Measurements from ENCODE around the gene SLC8A1. TPM values are rescaled to one million over a fixed set of nuclear protein-coding genes. Genes with fewer than 3 reads are reported as not detected.
A peak's percentile ranks its signal among the peaks of the same experiment; 100 is the strongest.

SLC8A1 gene
- total RNA-seq, 4 donors from 2014 or later, result 2.2 to 45.0 (median 9.6) TPM

GRCh38 chr2:40363231-40363630, 88.7 kb downstream of the SLC8A1 start:
- Histone ChIP-seq H3K4me3 (peak overlapping the region in 3 of 4 donors; percentile 10 to 39 (median 12)), H3K36me3 (no peaks in the 10 kb centered on the region), H3K9me3 (no peaks in the 10 kb centered on the region), H3K27ac (peak overlapping the region in 3 of 4 donors; percentile 22 to 63 (median 58)), H3K4me1 (peaks cover 0 to 32% (median 0%) of the 10 kb centered on the region in 3 donors), H3K27me3 (no peaks in the 10 kb centered on the region)
- TF ChIP-seq POLR2A (IDR thresholded peaks at IDR 0.05) (no peak), CTCF (IDR thresholded peaks at IDR 0.05) (no peak)
- intact Hi-C loops (cut with DNase I), result no loop called here
- DNase-seq, result no peak
- WGBS, 2 donors, result 20 to 70% methylated on average over 1 of the region's 1 CpG

GRCh38 chr2:40361478-40361877, 90.4 kb downstream of the SLC8A1 start:
- no peak overlapping the region for H3K27ac ChIP-seq
- no peak for DNase-seq
- H3K27me3 ChIP-seq, result no peaks in the 10 kb centered on the region
- no peaks in the 10 kb centered on the region for H3K36me3 ChIP-seq
- TF ChIP-seq POLR2A (IDR thresholded peaks at IDR 0.05) (no peak), CTCF (IDR thresholded peaks at IDR 0.05) (no peak)
- intact Hi-C loops (cut with DNase I), result no loop called here
- H3K4me3 ChIP-seq, result no peak overlapping the region
- H3K4me1 ChIP-seq, result peaks cover 0 to 32% (median 0%) of the 10 kb centered on the region in 3 donors
- H3K9me3 ChIP-seq, result no peaks in the 10 kb centered on the region
- WGBS, 2 donors, result 71 to 75% methylated on average over 4 of the region's 4 CpGs

GRCh38 chr2:40360652-40361051, 91.2 kb downstream of the SLC8A1 start:
- peak overlapping the region in 1 of 4 donors; percentile 4 for H3K27ac ChIP-seq
- no peaks in the 10 kb centered on the region for H3K27me3 ChIP-seq
- intact Hi-C loops (cut with DNase I), result no loop called here
- no peak overlapping the region for H3K4me3 ChIP-seq
- 22 to 53% methylated on average over 1 of the region's 1 CpG for WGBS, 2 donors
- no peak for DNase-seq
- peaks cover 0 to 32% (median 0%) of the 10 kb centered on the region in 3 donors for H3K4me1 ChIP-seq
- TF ChIP-seq CTCF (IDR thresholded peaks at IDR 0.05) (no peak), POLR2A (IDR thresholded peaks at IDR 0.05) (no peak)
- H3K9me3 ChIP-seq, result no peaks in the 10 kb centered on the region
- no peaks in the 10 kb centered on the region for H3K36me3 ChIP-seq

- H3K27ac ChIP-seq, result no peak overlapping the region
- intact Hi-C loops (cut with DNase I), result no loop called here
Observed at GRCh38 chr2:40359811-40360210, 92.1 kb downstream of the SLC8A1 start.

GRCh38 chr2:40358783-40359182, 93.1 kb downstream of the SLC8A1 start:
- Histone ChIP-seq H3K4me3 (no peak overlapping the region), H3K9me3 (no peaks in the 10 kb centered on the region), H3K27ac (no peak overlapping the region), H3K4me1 (peaks cover 0 to 24% (median under 1%) of the 10 kb centered on the region in 3 donors), H3K36me3 (no peaks in the 10 kb centered on the region), H3K27me3 (no peaks in the 10 kb centered on the region)
- intact Hi-C loops (cut with DNase I), result no loop called here
- WGBS, 2 donors, result 67 to 71% methylated on average over 8 of the region's 8 CpGs
- DNase-seq, result no peak
- TF ChIP-seq POLR2A (IDR thresholded peaks at IDR 0.05) (no peak), CTCF (IDR thresholded peaks at IDR 0.05) (no peak)

More at GRCh38 chr2:40359811-40360210, 92.1 kb downstream of the SLC8A1 start:
- Histone ChIP-seq H3K4me1 (peaks cover 0 to 29% (median 0%) of the 10 kb centered on the region in 3 donors), H3K4me3 (no peak overlapping the region), H3K27me3 (no peaks in the 10 kb centered on the region), H3K9me3 (no peaks in the 10 kb centered on the region), H3K36me3 (no peaks in the 10 kb centered on the region)
- DNase-seq, result no peak
- WGBS, 2 donors, result 86 to 91% methylated on average over 2 of the region's 2 CpGs
- TF ChIP-seq POLR2A (IDR thresholded peaks at IDR 0.05) (no peak), CTCF (IDR thresholded peaks at IDR 0.05) (no peak)
